LNCAP (cell line): ENCODE results near the gene FGF19.

Experiments used
- CTCF ChIP-seq: fragments of 450-650 bp; IDR thresholded peaks from 2 replicates; pipeline ENCODE4 v1.5.1; 2017; ENCODE audit warnings: mild to moderate bottlenecking

Gene FGF19

GRCh38 chr11:69729252-69729651, 25.4 kb upstream of the FGF19 start:
- TF ChIP-seq CTCF: no peak

- no peak for TF ChIP-seq CTCF
These were observed 23.4 kb upstream of the FGF19 start for GRCh38 chr11:69727266-69727665.

GRCh38 chr11:69726481-69726880, 22.7 kb upstream of the FGF19 start:
- TF ChIP-seq CTCF: no peak

- TF ChIP-seq CTCF: no peak
These were observed 22.2 kb upstream of the FGF19 start for GRCh38 chr11:69726019-69726418.

GRCh38 chr11:69721745-69722144, 17.9 kb upstream of the FGF19 start:
- peak; percentile 46 for TF ChIP-seq CTCF

GRCh38 chr11:69721106-69721505, 17.3 kb upstream of the FGF19 start:
- no peak for TF ChIP-seq CTCF

- TF ChIP-seq CTCF: no peak
These were observed 15.1 kb upstream of the FGF19 start for GRCh38 chr11:69718912-69719311.

GRCh38 chr11:69718147-69718546, 14.3 kb upstream of the FGF19 start:
- TF ChIP-seq CTCF: peak; percentile 49
